Gastroesophageal sphincter (tissue), 4 donors: ENCODE measurements around the gene SPATA2L. TPM values are rescaled to one million over a fixed set of nuclear protein-coding genes. Genes with fewer than 3 reads are reported as not detected.

Experiments used
- ATAC-seq: fragments of 150-250 bp; one replicate; pipeline ENCODE4 v1.9.1; 2016; ENCODE audit warnings: mild to moderate bottlenecking, moderate library complexity
- H3K27ac ChIP-seq, 4 donors: fragments of 200-600 bp; sonication (generic) in 3 of 4; 1 replicate in 3 of 4; 2 replicates in 1 of 4; pipeline ENCODE4 v1.5.1; 2016 to 2019
- H3K27me3 ChIP-seq: fragments of 200-600 bp; sonication (generic); one replicate; pipeline ENCODE4 v1.5.1; 2019
- H3K36me3 ChIP-seq, 2 donors: fragments of 200-600 bp; sonication (generic); one replicate each; pipeline ENCODE4 v1.5.1; 2019; ENCODE audit warnings: control low read depth in 1 of 2
- H3K4me1 ChIP-seq, 3 donors: fragments of 200-600 bp; sonication (generic); 1 replicate in 2 of 3; 2 replicates in 1 of 3; pipeline ENCODE4 v1.5.1; 2016 to 2019; ENCODE audit warnings: control low read depth in 2 of 3
- H3K4me3 ChIP-seq, 2 donors: fragments of 200-600 bp; sonication (generic); one replicate each; pipeline ENCODE4 v1.5.1; 2019; ENCODE audit warnings: mild to moderate bottlenecking in 1 of 2, moderate library complexity in 1 of 2
- H3K9me3 ChIP-seq, 3 donors: fragments of 200-600 bp; sonication (generic); one replicate each; pipeline ENCODE4 v1.5.1; 2017 to 2019; ENCODE audit warnings: control low read depth in 2 of 3
- EP300 ChIP-seq: sonication (generic); formaldehyde crosslinking; IDR thresholded peaks from one replicate; pipeline ENCODE4 v1.6.1; 2017; ENCODE audit warnings: antibody characterized with exemption, mild to moderate bottlenecking
- POLR2A ChIP-seq, 2 donors: fragments of 450-650 bp; IDR thresholded peaks; one replicate each; pipeline ENCODE4 v1.6.1; 2017; ENCODE audit warnings: antibody characterized with exemption in 2 of 2, mild to moderate bottlenecking in 2 of 2, moderate library complexity in 1 of 2
- POLR2AphosphoS5 ChIP-seq: sonication (generic); formaldehyde crosslinking; IDR thresholded peaks from one replicate; pipeline ENCODE4 v1.6.1; 2017; ENCODE audit warnings: antibody characterized with exemption
- WGBS, 2 donors: methylation state at CpG; one replicate each; pipeline ENCODE4 v1.1.5; 2018; ENCODE audit warnings: low coverage in 1 of 2; 5-methylcytosine and 5-hydroxymethylcytosine counted together
- total RNA-seq, 4 donors: library from RNA; depleted of rRNA; stranded (reverse); fragments of >200 nt; gene quantifications; one replicate each; pipeline ENCODE4 v1.1.0, GENCODE V29; 2016
- TF ChIP-seq, protein P1 (sequence below), 4 experiments: fragments of 200-600 bp in 2 of 4; fragments of 450-650 bp in 2 of 4; sonication (generic) in 1 of 4; IDR thresholded peaks; one replicate each; pipeline ENCODE4 v1.5.1; 2017 to 2019; ENCODE audit warnings: antibody characterized with exemption in 4 of 4, mild to moderate bottlenecking in 2 of 4, moderate library complexity in 2 of 4

The SPATA2L gene
- total RNA-seq, 4 donors from 2014 or later = 8.7 to 21.8 (median 13.2) TPM

DNA sequence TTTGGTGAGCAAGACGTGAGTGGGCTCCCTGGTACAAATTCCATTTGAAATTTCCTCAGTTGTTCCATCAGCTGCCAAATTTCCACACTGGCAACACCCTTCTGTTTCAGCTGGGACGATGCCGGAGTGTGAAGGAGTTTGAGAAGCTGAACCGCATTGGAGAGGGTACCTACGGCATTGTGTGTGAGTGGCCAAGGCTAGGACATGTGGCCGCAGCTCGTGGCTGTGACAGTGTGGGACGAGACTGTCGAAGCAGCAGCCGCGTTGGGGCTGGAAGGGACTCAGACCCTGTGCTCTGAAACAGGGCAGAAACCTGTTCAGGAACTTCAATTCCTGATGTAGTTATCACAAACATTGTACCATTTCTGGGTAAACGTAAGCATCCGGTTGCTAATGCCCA is 12.4 kb downstream of the SPATA2L start:
- Histone ChIP-seq H3K4me3 (no peak overlapping the region), H3K36me3 (peaks cover 0 to 42% of the 10 kb centered on the region in 2 donors), H3K27ac (no peak overlapping the region), H3K9me3 (no peaks in the 10 kb centered on the region), H3K4me1 (peaks cover 3 to 23% (median 8%) of the 10 kb centered on the region in 3 donors), H3K27me3 (no peaks in the 10 kb centered on the region)
- TF ChIP-seq POLR2A (IDR thresholded peaks at IDR 0.05) (no peak), EP300 (no peak), POLR2AphosphoS5 (no peak)
- TF ChIP-seq, protein P1, sequence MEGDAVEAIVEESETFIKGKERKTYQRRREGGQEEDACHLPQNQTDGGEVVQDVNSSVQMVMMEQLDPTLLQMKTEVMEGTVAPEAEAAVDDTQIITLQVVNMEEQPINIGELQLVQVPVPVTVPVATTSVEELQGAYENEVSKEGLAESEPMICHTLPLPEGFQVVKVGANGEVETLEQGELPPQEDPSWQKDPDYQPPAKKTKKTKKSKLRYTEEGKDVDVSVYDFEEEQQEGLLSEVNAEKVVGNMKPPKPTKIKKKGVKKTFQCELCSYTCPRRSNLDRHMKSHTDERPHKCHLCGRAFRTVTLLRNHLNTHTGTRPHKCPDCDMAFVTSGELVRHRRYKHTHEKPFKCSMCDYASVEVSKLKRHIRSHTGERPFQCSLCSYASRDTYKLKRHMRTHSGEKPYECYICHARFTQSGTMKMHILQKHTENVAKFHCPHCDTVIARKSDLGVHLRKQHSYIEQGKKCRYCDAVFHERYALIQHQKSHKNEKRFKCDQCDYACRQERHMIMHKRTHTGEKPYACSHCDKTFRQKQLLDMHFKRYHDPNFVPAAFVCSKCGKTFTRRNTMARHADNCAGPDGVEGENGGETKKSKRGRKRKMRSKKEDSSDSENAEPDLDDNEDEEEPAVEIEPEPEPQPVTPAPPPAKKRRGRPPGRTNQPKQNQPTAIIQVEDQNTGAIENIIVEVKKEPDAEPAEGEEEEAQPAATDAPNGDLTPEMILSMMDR (IDR thresholded peaks at IDR 0.05) = no peak
- WGBS, 2 donors = 90 to 96% methylated on average over 9 to 12 of the region's 13 CpGs
- ATAC-seq = no peak

DNA sequence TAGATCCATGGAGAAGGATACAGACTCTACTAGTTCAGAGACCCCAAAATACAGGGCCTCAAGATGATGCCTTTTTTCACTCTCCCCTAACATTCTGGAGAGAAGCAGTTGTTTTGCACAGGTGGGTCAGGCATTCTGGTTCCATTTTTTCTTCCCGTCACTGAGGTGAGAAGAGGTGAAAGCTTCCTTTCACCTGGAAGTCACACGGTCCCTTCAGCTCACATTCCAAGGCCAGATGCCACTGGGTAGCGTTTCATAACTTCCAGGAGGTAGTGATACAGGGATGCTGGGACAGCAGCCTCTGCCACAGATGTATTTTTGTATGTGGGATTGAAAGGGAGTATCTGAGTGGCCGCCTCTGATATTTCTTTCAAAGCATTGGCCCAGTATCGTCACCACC is 13.1 kb downstream of the SPATA2L start:
- no peak overlapping the region for H3K27ac ChIP-seq

DNA sequence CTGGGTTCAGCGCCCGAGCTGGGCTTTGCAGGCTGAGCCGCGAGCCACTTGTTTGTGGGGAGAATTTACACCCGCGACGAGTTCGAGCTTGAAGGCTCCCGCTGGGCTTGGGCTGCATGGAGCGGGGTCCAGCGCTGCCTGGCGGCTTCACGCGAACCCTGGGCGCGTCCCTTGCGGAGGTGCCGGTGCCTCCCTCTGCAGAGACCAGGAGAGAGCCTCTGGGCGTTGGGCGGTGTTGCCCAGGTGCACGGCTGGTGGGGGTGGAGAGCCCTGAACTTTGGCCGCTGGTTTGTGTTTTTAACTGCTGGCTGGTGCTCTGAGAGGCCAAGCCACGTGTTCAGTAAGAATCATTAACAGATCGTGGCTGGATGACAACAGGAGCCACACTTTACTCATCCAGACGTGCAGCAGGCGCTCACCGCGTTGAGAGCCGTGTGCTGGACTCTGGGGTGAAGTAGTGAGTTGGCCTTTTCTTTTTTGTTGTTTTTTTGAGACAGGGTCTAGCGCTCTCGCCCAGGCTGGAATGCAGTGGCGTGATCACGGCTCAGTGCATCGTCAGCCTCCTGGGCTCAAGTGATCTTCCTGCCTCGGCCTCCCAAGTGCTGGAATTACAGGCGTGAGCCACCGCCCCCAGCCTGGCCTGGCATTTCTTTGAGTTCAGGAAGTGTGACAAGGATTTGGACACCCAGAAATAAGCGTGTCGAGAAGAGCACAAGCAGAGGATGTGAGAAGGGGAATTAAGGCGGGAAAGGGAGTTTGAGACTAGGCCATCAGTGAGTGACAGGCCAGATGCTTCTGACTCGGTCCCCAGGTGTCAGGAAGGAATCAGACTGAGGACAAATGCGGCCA is 14.2 kb downstream of the SPATA2L start:
- Histone ChIP-seq H3K27me3 (no peaks in the 10 kb centered on the region), H3K4me3 (peak overlapping the region; percentile 69 to 90), H3K4me1 (peaks cover 3 to 23% (median 8%) of the 10 kb centered on the region in 3 donors), H3K36me3 (peaks cover 0 to 23% of the 10 kb centered on the region in 2 donors), H3K9me3 (no peaks in the 10 kb centered on the region), H3K27ac (peak overlapping the region; percentile 19 to 92 (median 91))
- no peak for ATAC-seq
- no peak for TF ChIP-seq POLR2A (IDR thresholded peaks at IDR 0.05)
- TF ChIP-seq EP300 = no peak
- TF ChIP-seq, protein P1 (IDR thresholded peaks at IDR 0.05) = no peak
- no peak for TF ChIP-seq POLR2AphosphoS5
- 19 to 37% methylated on average over 7 to 18 of the region's 42 CpGs for WGBS, 2 donors

More for the DNA sequence above, 13.1 kb downstream of the SPATA2L start:
- TF ChIP-seq EP300 (no peak), POLR2A (IDR thresholded peaks at IDR 0.05) (no peak), POLR2AphosphoS5 (no peak)
- TF ChIP-seq, protein P1 (IDR thresholded peaks at IDR 0.05) = no peak
- Histone ChIP-seq H3K9me3 (no peaks in the 10 kb centered on the region), H3K4me1 (peaks cover 3 to 23% (median 8%) of the 10 kb centered on the region in 3 donors), H3K36me3 (peaks cover 0 to 34% of the 10 kb centered on the region in 2 donors), H3K27me3 (no peaks in the 10 kb centered on the region), H3K4me3 (no peak overlapping the region)
- ATAC-seq = no peak
- 92% methylated on average over 2 of the region's 5 CpGs; no CpG with 5 or more reads in 1 of the 2 donors for WGBS, 2 donors

DNA sequence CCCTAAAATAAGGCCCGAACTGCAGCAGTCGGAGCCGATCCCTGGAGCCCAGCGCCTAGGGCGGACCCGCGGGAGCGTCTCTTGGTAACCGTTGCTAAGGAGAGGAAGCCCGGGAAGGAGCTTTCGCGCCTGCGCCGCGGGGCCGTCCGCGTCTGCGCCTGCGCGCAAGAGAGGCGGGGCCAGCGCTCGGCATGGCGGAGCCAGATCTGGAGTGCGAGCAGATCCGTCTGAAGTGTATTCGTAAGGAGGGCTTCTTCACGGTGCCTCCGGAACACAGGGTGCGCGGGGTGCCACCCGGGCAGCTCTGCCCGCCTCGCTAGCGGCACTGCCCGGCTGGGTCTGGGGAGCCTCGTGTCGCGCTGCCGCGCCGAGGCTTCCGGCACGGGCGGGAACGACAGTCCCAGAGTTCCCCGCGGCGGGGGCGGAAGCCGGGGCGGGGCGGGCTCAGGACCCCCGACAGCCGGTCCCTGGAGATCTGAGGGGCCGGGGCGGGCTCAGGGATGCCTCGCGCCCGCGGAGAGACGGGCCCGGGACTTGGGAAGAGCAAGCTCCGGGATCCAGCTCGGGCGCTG is 14.9 kb downstream of the SPATA2L start, which contains the start of gene CDK10:
CDK10 (plus strand) TSS at position 170 of the 572 bp plus-strand sequence; CDS start at position 192, 22 bp downstream.
- no CpG with 5 or more reads among the region's 67 CpGs for WGBS, 2 donors
- H3K9me3 ChIP-seq = no peaks in the 10 kb centered on the region
- H3K27me3 ChIP-seq = no peaks in the 10 kb centered on the region
- H3K4me3 ChIP-seq = peak within 1 kb of the TSS; percentile 69 to 90
- H3K27ac ChIP-seq = peak within 1 kb of the TSS; percentile 19 to 92 (median 91)
- TF ChIP-seq EP300 (no peak), POLR2A (IDR thresholded peaks at IDR 0.05) (peak; percentile 63 to 71), POLR2AphosphoS5 (peak; percentile 75)
- TF ChIP-seq, protein P1 (IDR thresholded peaks at IDR 0.05) = peak in 1 of 4 experiments; percentile 7
- H3K4me1 ChIP-seq = peaks cover 3 to 23% (median 8%) of the 10 kb centered on the region in 3 donors
- ATAC-seq = peak; percentile 96
- peaks cover 0 to 16% of the 10 kb centered on the region in 2 donors for H3K36me3 ChIP-seq
